Skeletal muscle satellite cell (primary cell): ENCODE measurements around the gene STK26.
"Not testable (repeated sequence)": the region's sequence is repeated elsewhere in the genome, so short reads cannot be mapped to it uniquely, and the experiment has no call there.

Source experiments
- H3K27me3 ChIP-seq: 2 replicates; pipeline ENCODE4 v1.7.0; 2013; ENCODE audit warnings: low read length; ENCODE audit not compliant: control insufficient read depth, insufficient read depth
- H3K36me3 ChIP-seq: 2 replicates; pipeline ENCODE4 v1.7.0; 2013; ENCODE audit warnings: mild to moderate bottlenecking, control low read depth, low read length; ENCODE audit not compliant: insufficient read depth
- H3K4me1 ChIP-seq: 2 replicates; pipeline ENCODE4 v1.7.0; 2013; ENCODE audit warnings: low read length; ENCODE audit not compliant: control insufficient read depth, insufficient read depth
- H3K4me2 ChIP-seq: 2 replicates; pipeline ENCODE4 v1.7.0; 2013; ENCODE audit warnings: mild to moderate bottlenecking, low read length
- H3K4me3 ChIP-seq: 2 replicates; pipeline ENCODE4 v1.7.0; 2013; ENCODE audit warnings: low read length
- H3K9ac ChIP-seq: 2 replicates; pipeline ENCODE4 v1.7.0; 2013; ENCODE audit warnings: mild to moderate bottlenecking, low read depth, low read length, moderate library complexity
- H3K9me3 ChIP-seq: replicated peaks from 2 replicates; pipeline ENCODE4 v1.7.0; 2013; ENCODE audit warnings: mild to moderate bottlenecking, control low read depth, low read length

STK26 gene

DNA sequence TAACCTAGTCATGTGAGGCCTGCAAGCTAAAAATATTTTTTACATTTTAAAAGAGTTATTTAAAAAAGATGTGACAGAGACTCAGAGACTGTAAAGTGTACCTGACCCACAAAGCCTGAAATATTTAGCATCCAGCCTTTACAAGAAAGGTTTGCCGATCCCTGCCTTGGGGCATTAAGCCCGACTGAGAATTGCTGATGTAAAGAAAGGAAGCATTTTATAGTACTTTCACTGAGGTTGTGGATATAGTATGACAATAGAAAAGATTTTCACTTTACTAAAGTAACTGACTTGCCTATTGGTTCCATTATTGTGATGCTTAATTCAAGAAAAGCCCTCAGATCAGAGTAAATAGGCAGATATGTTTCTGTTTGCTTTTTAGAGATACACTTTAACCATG is 17.0 kb downstream of the STK26 start:
- Histone ChIP-seq H3K36me3 (no peaks in the 10 kb centered on the region), H3K9me3 (no peaks in the 10 kb centered on the region), H3K4me2 (no peak overlapping the region), H3K4me3 (no peak overlapping the region), H3K9ac (no peak overlapping the region), H3K4me1 (no peaks in the 10 kb centered on the region), H3K27me3 (peaks cover 6% of the 10 kb centered on the region)

DNA sequence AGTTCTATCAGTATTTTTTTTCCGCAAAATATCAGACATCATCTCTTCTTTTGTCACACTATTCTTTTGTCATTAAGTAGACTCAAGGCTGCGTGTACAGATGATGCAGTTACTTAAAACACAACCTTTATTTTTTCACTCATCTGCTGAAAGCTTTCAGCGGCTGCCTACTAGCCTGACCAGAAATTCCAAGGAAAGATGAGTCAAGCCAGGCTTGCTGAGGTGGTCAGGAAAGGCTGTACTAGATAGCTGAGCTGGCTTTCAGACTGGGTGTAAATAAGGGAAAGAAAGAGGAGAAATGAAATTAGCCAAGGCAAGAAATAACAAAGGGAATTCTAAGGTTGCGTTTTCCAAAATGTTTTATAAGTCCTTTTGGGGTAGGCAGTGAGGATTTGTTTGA is 17.9 kb downstream of the STK26 start:
- no peak overlapping the region for H3K9ac ChIP-seq
- no peaks in the 10 kb centered on the region for H3K9me3 ChIP-seq
- H3K36me3 ChIP-seq, result no peaks in the 10 kb centered on the region
- H3K27me3 ChIP-seq, result peaks cover 8% of the 10 kb centered on the region
- H3K4me1 ChIP-seq, result no peaks in the 10 kb centered on the region
- H3K4me2 ChIP-seq, result no peak overlapping the region
- no peak overlapping the region for H3K4me3 ChIP-seq

DNA sequence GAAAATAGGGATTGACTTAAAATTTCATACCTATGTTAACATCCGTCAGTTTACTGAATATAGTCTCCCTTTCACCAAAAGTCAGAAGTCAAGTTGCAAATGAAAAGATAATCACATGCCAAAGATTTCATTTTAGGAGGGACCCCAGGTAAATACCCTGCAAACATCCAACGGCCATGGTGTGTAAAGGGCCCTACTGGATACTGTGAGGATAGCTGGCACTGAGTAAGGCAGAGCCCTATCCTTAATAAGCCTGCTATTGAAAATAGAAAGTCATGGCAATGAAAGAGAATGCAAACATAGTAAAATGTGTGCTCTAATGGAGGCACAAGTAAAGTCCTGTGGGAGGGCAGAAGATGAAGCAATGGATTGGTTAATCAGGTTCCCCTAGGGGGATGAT is 20.9 kb downstream of the STK26 start:
- Histone ChIP-seq H3K4me3 (no peak overlapping the region), H3K9me3 (no peaks in the 10 kb centered on the region), H3K27me3 (peaks cover 4% of the 10 kb centered on the region), H3K9ac (no peak overlapping the region), H3K4me1 (no peaks in the 10 kb centered on the region), H3K4me2 (no peak overlapping the region), H3K36me3 (no peaks in the 10 kb centered on the region)

DNA sequence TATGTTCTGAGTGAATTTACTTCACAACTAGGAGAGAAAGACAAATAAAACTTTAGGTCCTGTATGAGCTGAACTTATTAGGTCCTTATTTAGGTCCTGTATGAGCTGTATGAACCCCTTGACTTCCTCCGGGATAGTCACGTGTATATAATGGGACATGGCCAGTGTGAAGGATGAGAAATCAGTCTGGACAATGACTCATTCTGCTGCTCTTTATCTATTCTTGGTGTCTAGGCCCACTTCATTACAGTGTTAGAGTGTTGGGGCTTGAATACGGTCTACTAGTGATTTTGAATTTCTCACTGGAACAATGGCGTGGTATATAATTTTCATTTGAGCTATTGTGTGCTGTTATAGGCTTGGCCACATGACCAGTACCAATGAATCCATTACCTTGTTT is 21.9 kb downstream of the STK26 start:
- Histone ChIP-seq H3K9me3 (no peaks in the 10 kb centered on the region), H3K4me2 (no peak overlapping the region), H3K4me3 (no peak overlapping the region), H3K27me3 (peaks cover 6% of the 10 kb centered on the region), H3K9ac (no peak overlapping the region), H3K36me3 (no peaks in the 10 kb centered on the region), H3K4me1 (no peaks in the 10 kb centered on the region)

DNA sequence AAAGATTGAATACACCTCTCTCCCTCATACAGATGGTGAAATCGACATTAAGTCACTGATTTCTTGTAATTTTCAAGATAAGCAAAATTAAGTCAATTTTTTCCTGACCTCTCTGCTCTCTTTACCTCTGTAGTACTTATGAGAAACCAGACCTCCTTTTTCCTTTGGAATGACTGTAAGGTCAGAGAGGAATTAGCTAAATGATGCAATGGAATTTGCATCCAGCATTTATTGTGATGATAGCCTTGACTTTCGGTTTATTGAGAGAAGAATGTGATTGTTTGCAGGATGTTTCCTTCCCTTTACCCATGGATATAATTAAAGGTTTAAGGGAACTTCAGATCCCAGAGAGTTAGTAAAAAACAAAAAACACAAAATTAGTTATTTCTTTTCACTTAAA is 22.4 kb downstream of the STK26 start:
- no peak overlapping the region for H3K9ac ChIP-seq
- H3K4me2 ChIP-seq, result no peak overlapping the region
- H3K27me3 ChIP-seq, result peaks cover 7% of the 10 kb centered on the region
- H3K36me3 ChIP-seq, result no peaks in the 10 kb centered on the region
- H3K4me3 ChIP-seq, result no peak overlapping the region
- H3K9me3 ChIP-seq, result no peaks in the 10 kb centered on the region
- no peaks in the 10 kb centered on the region for H3K4me1 ChIP-seq

- H3K27me3 ChIP-seq, result peaks cover 13% of the 10 kb centered on the region
- H3K9ac ChIP-seq, result no peak overlapping the region
- no peak overlapping the region for H3K4me2 ChIP-seq
- H3K4me3 ChIP-seq, result no peak overlapping the region
- no peaks in the 10 kb centered on the region for H3K9me3 ChIP-seq
- no peaks in the 10 kb centered on the region for H3K4me1 ChIP-seq
- no peaks in the 10 kb centered on the region for H3K36me3 ChIP-seq
Measured at GRCh38 chrX:132046533-132046932, 23.4 kb downstream of the STK26 start.

GRCh38 chrX:132051778-132052177 is 28.7 kb downstream of the STK26 start:
- H3K4me3 ChIP-seq, H3K36me3 ChIP-seq, H3K4me2 ChIP-seq, H3K9me3 ChIP-seq, H3K9ac ChIP-seq, H3K4me1 ChIP-seq: not testable (repeated sequence)
- H3K27me3 ChIP-seq, result peaks cover 21% of the 10 kb centered on the region

DNA sequence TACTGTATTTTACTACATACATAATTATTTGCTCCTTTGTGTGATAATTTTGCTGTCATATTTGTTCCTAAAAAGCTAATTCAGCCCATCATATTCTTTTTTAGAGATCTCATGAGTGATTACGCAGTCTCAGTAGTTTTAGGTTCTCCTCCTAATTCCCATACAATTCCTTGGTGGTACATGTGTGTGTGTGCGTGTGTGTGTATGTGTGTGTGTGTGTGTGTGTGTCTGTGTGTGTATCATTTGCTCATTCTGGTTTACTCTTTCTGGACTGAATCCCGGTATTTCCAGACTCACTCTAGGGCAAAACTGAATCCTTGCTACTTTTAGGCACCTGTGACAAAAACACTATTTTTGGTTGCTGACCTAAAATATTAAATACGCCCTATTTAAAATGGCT is 34.9 kb downstream of the STK26 start:
- Histone ChIP-seq H3K9me3 (no peaks in the 10 kb centered on the region), H3K4me3 (no peak overlapping the region), H3K9ac (no peak overlapping the region), H3K36me3 (no peaks in the 10 kb centered on the region), H3K4me1 (no peaks in the 10 kb centered on the region), H3K4me2 (no peak overlapping the region), H3K27me3 (peaks cover 28% of the 10 kb centered on the region)

- Histone ChIP-seq H3K4me2 (no peak overlapping the region), H3K4me3 (no peak overlapping the region), H3K9me3 (no peaks in the 10 kb centered on the region), H3K4me1 (no peaks in the 10 kb centered on the region), H3K27me3 (peaks cover 28% of the 10 kb centered on the region), H3K9ac (no peak overlapping the region), H3K36me3 (no peaks in the 10 kb centered on the region)
Measured at GRCh38 chrX:132058975-132059374, 35.9 kb downstream of the STK26 start.

- no peaks in the 10 kb centered on the region for H3K36me3 ChIP-seq
- no peaks in the 10 kb centered on the region for H3K4me1 ChIP-seq
- H3K27me3 ChIP-seq, result peaks cover 26% of the 10 kb centered on the region
- H3K4me3 ChIP-seq, result no peak overlapping the region
- no peak overlapping the region for H3K4me2 ChIP-seq
- H3K9me3 ChIP-seq, result no peaks in the 10 kb centered on the region
- no peak overlapping the region for H3K9ac ChIP-seq
Measured at GRCh38 chrX:132059973-132060540, 37.0 kb downstream of the STK26 start.

GRCh38 chrX:132063334-132063733 is 40.2 kb downstream of the STK26 start:
- Histone ChIP-seq H3K4me1 (no peaks in the 10 kb centered on the region), H3K9ac (no peak overlapping the region), H3K9me3 (no peaks in the 10 kb centered on the region), H3K4me3 (no peak overlapping the region), H3K36me3 (no peaks in the 10 kb centered on the region), H3K4me2 (no peak overlapping the region), H3K27me3 (peaks cover 11% of the 10 kb centered on the region)

DNA sequence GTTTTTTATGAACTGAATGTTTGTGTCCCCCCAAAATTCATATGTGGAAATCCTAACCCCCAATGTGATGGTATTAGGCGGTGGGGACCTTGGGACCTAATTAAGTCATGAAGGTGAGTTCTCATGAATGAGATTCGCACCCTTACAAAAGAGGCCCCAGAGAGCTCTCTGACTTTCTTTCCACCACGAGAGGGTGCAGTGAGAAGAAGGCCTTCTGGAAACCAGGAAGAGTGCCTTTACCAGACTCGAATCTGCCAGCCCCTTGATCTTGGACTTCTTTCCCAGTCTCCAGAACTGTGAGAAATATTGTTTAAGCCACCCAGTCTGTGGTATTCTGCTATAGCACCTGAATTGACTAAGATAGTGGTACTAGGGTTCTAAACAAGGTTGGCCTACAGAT is 40.8 kb downstream of the STK26 start:
- Histone ChIP-seq H3K4me2 (no peak overlapping the region), H3K4me1 (no peaks in the 10 kb centered on the region), H3K27me3 (peaks cover 11% of the 10 kb centered on the region), H3K9me3 (no peaks in the 10 kb centered on the region), H3K36me3 (no peaks in the 10 kb centered on the region), H3K4me3 (no peak overlapping the region), H3K9ac (no peak overlapping the region)
